Lung microvascular endothelial cell (primary cell): ENCODE results near the gene SLC45A3. TPM values are rescaled to one million over a fixed set of nuclear protein-coding genes. Genes with fewer than 3 reads are reported as not detected.
A peak's percentile ranks its signal among the peaks of the same experiment; 100 is the strongest.
"Not testable (repeated sequence)": the region's sequence is repeated elsewhere in the genome, so short reads cannot be mapped to it uniquely, and the experiment has no call there.

Experiments
- DNase-seq, 2 donors: peaks; one replicate each; pipeline versions ENCODE4 v3.0.0 to v3.0.0-alpha.2; 2010; ENCODE audit warnings: low read depth in 2 of 2
- total RNA-seq: library from RNA; depleted of rRNA; stranded (reverse); fragments of >200 nt; gene quantifications from 2 replicates; pipeline ENCODE4 v1.2.1, GENCODE V29; 2014

The SLC45A3 gene
- total RNA-seq = 20.3 and 64.7 TPM in 2 replicates

GRCh38 chr1:205680073-205680851 lies at the start of gene SLC45A3:
Gene SLC45A3, minus strand, starts transcription at chr1:205680509. Its CDS starts 15,853 bp downstream, at chr1:205664656.
- DNase-seq = peak; percentile 17 to 55

GRCh38 chr1:205726619-205727125 lies 46.4 kb upstream of the SLC45A3 start:
- no peak for DNase-seq

DNA sequence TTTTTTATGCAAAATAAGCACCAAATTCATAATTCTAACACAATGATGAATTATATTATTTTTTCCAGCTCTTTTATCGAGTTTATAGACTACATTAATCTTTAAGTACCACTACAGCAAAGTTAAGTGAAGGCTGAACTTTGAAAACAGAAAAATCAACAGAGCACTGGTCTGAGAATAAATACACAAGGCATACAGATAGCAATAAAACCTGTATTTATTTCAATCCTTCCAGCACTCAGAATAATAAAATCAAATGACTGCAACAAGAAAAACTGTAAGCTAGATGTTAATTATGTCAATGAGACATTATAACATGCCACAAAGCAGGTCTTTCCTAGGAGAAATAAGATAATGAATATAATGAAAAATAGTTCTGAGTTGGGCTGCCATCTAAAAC lies 45.2 kb upstream of the SLC45A3 start:
- DNase-seq = no peak

- not testable (repeated sequence) for DNase-seq
These were observed 40.4 kb upstream of the SLC45A3 start for GRCh38 chr1:205720740-205721139.

- DNase-seq = no peak
These were observed 39.5 kb upstream of the SLC45A3 start for GRCh38 chr1:205719762-205720161.

- DNase-seq = no peak
These were observed 38.7 kb upstream of the SLC45A3 start for GRCh38 chr1:205719015-205719414.

DNA sequence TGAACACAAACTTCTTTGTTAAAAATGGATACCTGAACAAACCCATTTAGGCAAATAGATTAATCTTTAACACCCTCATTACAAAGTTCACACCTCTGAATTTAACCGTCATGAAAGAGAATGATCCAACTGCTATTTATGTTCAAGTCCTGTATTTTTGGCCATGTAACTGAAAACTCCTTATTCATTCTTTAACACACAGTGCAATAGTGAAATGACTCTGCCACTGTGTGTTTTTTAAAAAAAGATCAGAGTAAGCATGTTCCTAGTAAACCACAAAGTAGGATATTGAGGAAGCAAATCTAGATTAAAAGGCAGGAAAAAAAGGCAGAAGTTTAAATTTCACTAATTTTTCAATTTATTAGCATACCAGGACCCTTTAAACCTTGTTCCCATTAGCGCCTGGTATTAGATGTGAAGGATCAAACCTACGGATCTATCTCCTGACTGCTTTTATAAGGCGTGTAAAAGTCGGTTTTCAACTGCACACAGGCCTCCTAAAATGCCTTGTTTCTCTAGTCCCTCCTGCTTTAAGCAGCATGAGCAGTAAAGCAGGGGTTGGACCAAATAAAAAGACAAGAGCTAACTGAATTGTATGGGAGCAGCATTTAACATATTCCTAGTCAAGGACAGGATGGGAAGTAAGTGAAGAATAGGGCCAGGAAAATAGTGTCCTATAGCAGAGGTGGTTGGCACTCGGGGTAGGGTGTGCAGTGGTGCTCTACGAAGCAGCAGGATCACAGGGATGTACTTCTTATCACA lies 36.2 kb upstream of the SLC45A3 start:
- DNase-seq = no peak

DNA sequence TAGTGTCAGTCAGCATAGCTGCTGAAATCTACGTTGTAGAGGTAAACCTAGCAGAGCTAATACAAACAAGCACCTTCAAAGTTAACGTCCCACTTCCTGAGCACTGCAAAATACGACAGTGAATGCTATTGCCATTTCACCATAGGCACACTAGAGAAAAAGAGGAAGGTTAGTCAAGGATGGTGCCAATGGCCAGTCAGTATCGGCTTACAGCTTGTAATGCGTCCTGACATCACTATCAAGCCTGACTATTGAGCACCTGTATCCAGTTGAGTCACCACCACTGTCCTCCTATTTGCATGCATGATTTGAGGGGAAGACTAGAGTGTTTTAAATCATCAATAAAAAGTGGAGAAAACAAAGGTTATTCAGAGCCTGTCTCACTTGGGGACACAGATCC lies 35.3 kb upstream of the SLC45A3 start:
- DNase-seq = no peak

DNA sequence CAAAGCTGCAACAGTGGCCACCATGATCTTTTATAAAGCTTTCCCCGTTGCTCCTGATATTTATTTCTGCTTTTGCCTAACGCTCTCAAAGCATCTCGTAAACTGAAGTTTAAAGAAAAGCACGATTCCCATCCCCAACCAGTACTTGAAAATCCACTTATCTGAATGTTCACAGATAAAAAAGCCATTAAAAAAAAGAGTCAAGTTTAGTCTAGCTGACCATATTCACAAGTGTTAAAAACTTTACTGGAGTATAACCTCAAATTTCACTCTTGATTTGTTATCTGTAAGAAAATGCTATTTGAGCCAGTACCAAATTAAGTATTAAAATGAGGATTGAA lies 34.6 kb upstream of the SLC45A3 start:
- DNase-seq = no peak

- DNase-seq = peak in 1 of 2 donors; percentile 64
These were observed 34.0 kb upstream of the SLC45A3 start for GRCh38 chr1:205714190-205714905.

DNA sequence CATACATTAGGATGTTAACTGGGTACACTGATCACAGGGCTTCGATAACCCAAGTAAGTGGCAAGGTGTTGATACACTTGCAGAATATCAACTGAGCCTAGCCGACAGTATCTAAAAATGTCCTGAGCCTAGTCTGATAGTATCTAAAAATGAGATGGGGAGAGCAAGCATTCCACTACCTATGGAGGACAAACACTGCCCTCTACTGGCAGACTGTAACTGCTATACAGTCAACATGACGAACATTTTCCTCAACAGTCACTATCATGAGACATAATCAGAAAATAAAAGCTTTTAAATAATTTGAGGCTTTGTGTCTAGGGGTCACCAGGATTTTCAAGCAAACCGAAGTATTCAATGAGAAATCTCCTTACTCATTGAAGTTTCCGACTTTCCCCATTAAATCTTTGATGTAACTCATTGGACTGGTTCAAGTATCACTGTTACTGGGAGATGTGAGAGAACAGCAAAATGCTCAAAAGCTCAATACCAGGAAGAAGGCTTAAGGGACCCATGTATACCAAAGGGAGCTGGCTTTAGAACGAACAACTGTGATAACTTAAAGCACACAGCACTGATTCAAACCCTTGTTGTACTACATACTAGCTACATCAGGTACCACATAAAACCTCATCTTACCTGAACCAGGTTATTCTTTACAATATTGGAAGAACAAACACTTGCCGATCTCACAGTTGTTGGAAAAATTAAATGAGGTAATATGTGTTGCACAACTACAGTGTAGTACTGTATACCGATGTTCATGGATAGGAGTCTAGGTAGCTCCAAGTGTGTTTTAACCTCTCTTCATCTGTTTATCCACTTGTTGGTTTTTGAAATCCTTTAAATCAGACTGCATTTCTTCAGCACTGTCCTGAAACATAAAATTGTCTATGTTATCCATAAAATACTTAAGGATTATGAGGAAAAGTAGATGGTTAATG lies 31.1 kb upstream of the SLC45A3 start:
- DNase-seq = peak; percentile 88 to 95

DNA sequence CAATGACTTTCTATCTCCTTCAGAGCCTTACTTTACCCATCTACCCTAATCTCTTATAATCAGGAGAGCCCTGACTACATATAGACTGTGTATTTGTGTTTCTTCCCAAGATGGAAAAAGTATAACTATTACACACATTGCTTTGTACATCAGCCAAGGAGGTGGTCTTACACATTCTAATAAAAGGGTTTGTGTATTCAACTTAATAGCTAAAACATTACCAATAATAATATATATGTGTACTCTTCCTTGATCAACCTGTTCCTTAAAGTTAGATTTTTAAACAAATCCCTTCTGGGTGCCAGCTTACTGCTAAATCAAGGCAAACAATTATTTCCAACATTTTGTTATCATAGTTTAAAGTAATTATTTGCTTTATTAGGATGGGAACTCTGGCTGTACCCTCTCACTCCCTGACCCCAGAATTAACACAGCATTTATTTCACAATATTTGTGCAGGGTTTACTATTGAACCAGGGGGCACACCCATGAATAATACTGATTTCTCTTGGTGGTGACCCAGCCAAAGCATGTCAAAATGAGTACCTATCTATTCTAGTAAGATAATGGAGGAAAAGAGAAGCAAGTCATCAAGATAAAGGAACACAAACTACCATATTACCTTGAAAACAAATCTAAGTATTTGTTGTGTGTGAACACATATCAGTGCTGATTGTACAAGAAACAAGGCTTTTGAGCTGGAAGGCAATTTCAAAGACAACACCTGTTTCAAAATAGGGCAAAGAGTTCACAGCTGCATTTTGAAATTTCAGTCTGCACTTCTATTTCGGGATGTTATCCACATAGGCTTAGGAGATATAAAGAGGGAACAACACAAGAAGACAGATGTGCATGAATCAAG lies 30.1 kb upstream of the SLC45A3 start:
- no peak for DNase-seq

DNA sequence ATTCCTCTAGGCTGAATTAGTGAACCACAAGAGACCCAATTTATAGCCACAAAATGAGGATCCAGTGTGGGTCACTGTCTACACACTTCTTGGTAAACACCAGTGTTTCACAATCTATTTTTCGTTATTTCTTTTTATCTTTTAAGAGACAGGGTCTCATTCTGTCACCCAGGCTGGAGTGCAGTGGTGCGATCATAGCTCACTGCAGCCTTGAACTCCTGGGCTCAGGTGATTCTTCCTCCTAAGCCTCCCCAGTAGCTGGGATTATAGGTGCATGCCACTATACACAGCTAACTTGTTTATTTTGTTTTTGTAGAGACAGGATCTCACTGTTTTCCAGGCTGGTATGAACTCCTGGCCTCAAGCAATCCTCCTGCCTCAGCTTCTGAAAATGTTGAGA lies 29.3 kb upstream of the SLC45A3 start:
- DNase-seq = no peak

DNA sequence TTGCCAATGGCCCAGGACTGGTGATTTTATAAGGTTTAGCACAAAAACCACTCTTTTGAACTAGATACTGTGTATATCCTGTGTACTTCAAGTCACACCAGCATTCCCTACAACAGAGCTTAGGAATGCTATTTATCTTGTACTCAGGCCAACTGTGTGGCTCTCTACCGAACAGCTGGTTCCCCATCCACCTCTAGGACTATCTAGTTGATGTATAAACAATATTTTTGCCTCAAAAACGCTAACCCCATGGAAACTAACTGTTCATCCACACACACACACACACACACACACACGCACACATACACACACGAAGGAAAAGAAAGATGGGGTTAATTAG lies 28.7 kb upstream of the SLC45A3 start:
- peak; percentile 66 to 81 for DNase-seq

DNA sequence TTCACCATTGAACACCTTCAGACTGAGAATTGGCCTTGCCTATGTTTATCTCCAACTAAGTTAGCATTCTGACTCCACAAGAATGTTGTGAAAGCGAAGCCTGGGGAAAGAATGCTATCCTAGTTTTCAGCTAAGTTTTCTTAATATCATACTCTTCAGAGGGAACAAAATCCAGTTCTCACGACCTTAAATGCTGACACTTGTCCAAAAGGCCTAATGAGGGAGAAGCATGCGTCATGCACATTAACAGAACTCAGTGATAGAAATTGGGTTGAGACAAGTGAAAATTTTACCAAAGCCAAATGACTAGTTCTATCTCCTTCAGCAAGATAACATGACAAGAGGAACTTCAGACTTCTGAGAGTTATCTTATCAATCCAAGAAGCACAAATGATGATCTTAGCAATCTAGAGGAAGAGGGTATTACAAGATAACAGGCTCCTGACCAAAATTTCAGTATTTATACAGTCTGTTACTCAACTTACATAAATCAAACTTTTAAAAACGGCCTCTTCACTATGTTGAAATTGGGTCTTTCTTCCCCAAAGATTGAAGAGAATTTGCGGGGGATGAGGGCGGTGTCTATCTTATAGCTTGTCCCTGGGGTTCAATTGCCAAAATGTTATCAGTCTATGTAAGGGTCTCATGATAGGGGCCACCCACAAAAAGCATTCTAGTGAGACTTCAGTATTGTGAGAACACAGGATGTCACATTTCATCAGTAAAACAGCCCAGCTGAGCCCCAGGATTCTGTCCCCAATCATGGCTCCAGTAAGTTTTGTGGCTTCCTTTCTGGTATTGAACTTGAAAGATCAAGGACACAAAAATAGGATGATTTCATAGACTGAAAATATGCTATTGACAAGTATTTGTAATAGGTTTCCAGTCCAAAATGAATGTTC lies 26.5 kb upstream of the SLC45A3 start:
- DNase-seq = no peak

DNA sequence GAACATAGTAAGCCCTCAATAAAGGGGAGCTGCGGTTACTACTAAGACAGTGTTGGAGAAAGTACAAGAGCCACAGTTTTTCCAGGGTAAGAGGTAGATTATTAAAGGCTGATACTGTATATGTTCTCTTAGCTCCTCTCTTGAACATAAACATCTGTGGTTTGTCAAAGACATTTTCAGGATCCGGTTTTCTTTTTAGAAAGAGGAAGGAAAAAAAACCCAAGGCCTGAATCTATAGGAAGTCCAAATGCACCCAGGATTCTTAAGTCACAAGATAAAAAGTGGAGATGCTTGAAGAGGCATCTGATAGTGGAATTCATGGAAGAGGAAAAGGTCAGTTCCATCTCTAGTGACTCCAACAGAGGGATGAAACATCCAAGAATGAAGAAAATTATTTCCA lies 24.6 kb upstream of the SLC45A3 start:
- no peak for DNase-seq

- DNase-seq = no peak
These were observed 22.8 kb upstream of the SLC45A3 start for GRCh38 chr1:205703072-205703471.

- DNase-seq = no peak
These were observed 21.6 kb upstream of the SLC45A3 start for GRCh38 chr1:205701891-205702290.

- DNase-seq = no peak
These were observed 21.1 kb upstream of the SLC45A3 start for GRCh38 chr1:205701420-205701819.
